Measurements from ENCODE around the gene C10orf90.

The C10orf90 gene

GRCh38 chr10:126501828-126502227 lies 168.7 kb downstream of the C10orf90 start:
- no peaks in the 10 kb centered on the region for H3K36me3 ChIP-seq (replicated peaks)
- no peak for DNase-seq (ENCODE audit: low spot score in 2 of 2)
- no peaks in the 10 kb centered on the region for H3K4me1 ChIP-seq
- H3K4me3 ChIP-seq = no peak overlapping the region
- no peaks in the 10 kb centered on the region for H3K9me3 ChIP-seq
- in situ Hi-C loops (cut with MboI; ENCODE audit: low sequenced_read_pairs) = loop anchor here (10.0 kb wide), 1 partner anchor 517 kb away; no protein-coding TSS in a partner anchor
- H3K27me3 ChIP-seq (ENCODE audit: low read depth) = no peaks in the 10 kb centered on the region

- DNase-seq (ENCODE audit: low spot score in 2 of 2) = no peak
- Histone ChIP-seq H3K9me3 (no peaks in the 10 kb centered on the region), H3K4me3 (no peak overlapping the region), H3K36me3 (replicated peaks) (no peaks in the 10 kb centered on the region), H3K4me1 (no peaks in the 10 kb centered on the region), H3K27me3 (ENCODE audit: low read depth) (no peaks in the 10 kb centered on the region)
- in situ Hi-C loops (cut with MboI; ENCODE audit: low sequenced_read_pairs) = loop anchor here (10.0 kb wide), 1 partner anchor 516 kb away; no protein-coding TSS in a partner anchor
Observed at GRCh38 chr10:126500866-126501265, 169.6 kb downstream of the C10orf90 start.

- Histone ChIP-seq H3K27me3 (ENCODE audit: low read depth) (no peaks in the 10 kb centered on the region), H3K4me1 (no peaks in the 10 kb centered on the region), H3K9me3 (no peaks in the 10 kb centered on the region), H3K36me3 (replicated peaks) (no peaks in the 10 kb centered on the region), H3K4me3 (no peak overlapping the region)
- DNase-seq (ENCODE audit: low spot score in 2 of 2) = no peak
- in situ Hi-C loops (cut with MboI; ENCODE audit: low sequenced_read_pairs) = loop anchor here (10.0 kb wide), 1 partner anchor 515 kb away; no protein-coding TSS in a partner anchor
Observed at GRCh38 chr10:126500185-126500584, 170.3 kb downstream of the C10orf90 start.

GRCh38 chr10:126499744-126500143 lies 170.7 kb downstream of the C10orf90 start:
- in situ Hi-C loops (cut with MboI; ENCODE audit: low sequenced_read_pairs) = loop anchor here (10.0 kb wide), 1 partner anchor 515 kb away; no protein-coding TSS in a partner anchor
- H3K36me3 ChIP-seq (replicated peaks) = no peaks in the 10 kb centered on the region
- no peak for DNase-seq (ENCODE audit: low spot score in 2 of 2)
- no peaks in the 10 kb centered on the region for H3K27me3 ChIP-seq (ENCODE audit: low read depth)
- H3K4me3 ChIP-seq = no peak overlapping the region
- no peaks in the 10 kb centered on the region for H3K9me3 ChIP-seq
- H3K4me1 ChIP-seq = no peaks in the 10 kb centered on the region

- H3K27me3 ChIP-seq (ENCODE audit: low read depth) = no peaks in the 10 kb centered on the region
- DNase-seq (ENCODE audit: low spot score in 2 of 2) = no peak
- in situ Hi-C loops (cut with MboI; ENCODE audit: low sequenced_read_pairs) = no loop called here
- no peaks in the 10 kb centered on the region for H3K4me1 ChIP-seq
- no peaks in the 10 kb centered on the region for H3K9me3 ChIP-seq
- no peaks in the 10 kb centered on the region for H3K36me3 ChIP-seq (replicated peaks)
- no peak overlapping the region for H3K4me3 ChIP-seq
Observed at GRCh38 chr10:126497672-126498071, 172.8 kb downstream of the C10orf90 start.

- Histone ChIP-seq H3K27me3 (ENCODE audit: low read depth) (peaks cover under 1% of the 10 kb centered on the region; the same call in 1 of the 2 replicates), H3K4me3 (no peak overlapping the region), H3K9me3 (no peaks in the 10 kb centered on the region), H3K36me3 (replicated peaks) (no peaks in the 10 kb centered on the region), H3K4me1 (no peaks in the 10 kb centered on the region)
- DNase-seq (ENCODE audit: low spot score in 2 of 2) = no peak
- in situ Hi-C loops (cut with MboI; ENCODE audit: low sequenced_read_pairs) = no loop called here
Observed at GRCh38 chr10:126496771-126497545, 173.5 kb downstream of the C10orf90 start.

- H3K4me3 ChIP-seq = no peak overlapping the region
- in situ Hi-C loops (cut with MboI; ENCODE audit: low sequenced_read_pairs) = no loop called here
- H3K36me3 ChIP-seq (replicated peaks) = no peaks in the 10 kb centered on the region
- H3K9me3 ChIP-seq = no peaks in the 10 kb centered on the region
- no peak for DNase-seq (ENCODE audit: low spot score in 2 of 2)
- no peaks in the 10 kb centered on the region; the same call in 1 of the 2 replicates for H3K4me1 ChIP-seq
- H3K27me3 ChIP-seq (ENCODE audit: low read depth) = peaks cover 18% of the 10 kb centered on the region
Observed at GRCh38 chr10:126491476-126491875, 179.0 kb downstream of the C10orf90 start.

- no peak overlapping the region for H3K4me3 ChIP-seq
- in situ Hi-C loops (cut with MboI; ENCODE audit: low sequenced_read_pairs) = no loop called here
Observed at GRCh38 chr10:126481181-126481580, 189.3 kb downstream of the C10orf90 start.

GRCh38 chr10:126480648-126481047 lies 189.8 kb downstream of the C10orf90 start:
- no peak for DNase-seq (ENCODE audit: low spot score in 2 of 2)
- Histone ChIP-seq H3K9me3 (no peaks in the 10 kb centered on the region), H3K27me3 (ENCODE audit: low read depth) (no peaks in the 10 kb centered on the region), H3K36me3 (replicated peaks) (no peaks in the 10 kb centered on the region), H3K4me1 (no peaks in the 10 kb centered on the region), H3K4me3 (no peak overlapping the region)
- in situ Hi-C loops (cut with MboI; ENCODE audit: low sequenced_read_pairs) = no loop called here

More at GRCh38 chr10:126481181-126481580, 189.3 kb downstream of the C10orf90 start:
- Histone ChIP-seq H3K36me3 (replicated peaks) (no peaks in the 10 kb centered on the region), H3K27me3 (ENCODE audit: low read depth) (no peaks in the 10 kb centered on the region), H3K4me1 (no peaks in the 10 kb centered on the region), H3K9me3 (no peaks in the 10 kb centered on the region)
- no peak for DNase-seq (ENCODE audit: low spot score in 2 of 2)

GRCh38 chr10:126479280-126479895 lies 191.1 kb downstream of the C10orf90 start:
- no peaks in the 10 kb centered on the region for H3K27me3 ChIP-seq (ENCODE audit: low read depth)
- no peak overlapping the region for H3K4me3 ChIP-seq
- H3K36me3 ChIP-seq (replicated peaks) = no peaks in the 10 kb centered on the region
- DNase-seq (ENCODE audit: low spot score in 2 of 2) = no peak
- H3K4me1 ChIP-seq = no peaks in the 10 kb centered on the region
- in situ Hi-C loops (cut with MboI; ENCODE audit: low sequenced_read_pairs) = no loop called here
- no peaks in the 10 kb centered on the region for H3K9me3 ChIP-seq

GRCh38 chr10:126478546-126478945 lies 191.9 kb downstream of the C10orf90 start:
- Histone ChIP-seq H3K36me3 (replicated peaks) (no peaks in the 10 kb centered on the region), H3K27me3 (ENCODE audit: low read depth) (no peaks in the 10 kb centered on the region), H3K9me3 (no peaks in the 10 kb centered on the region), H3K4me3 (no peak overlapping the region), H3K4me1 (no peaks in the 10 kb centered on the region)
- in situ Hi-C loops (cut with MboI; ENCODE audit: low sequenced_read_pairs) = no loop called here
- no peak for DNase-seq (ENCODE audit: low spot score in 2 of 2)

GRCh38 chr10:126476246-126476645 lies 194.2 kb downstream of the C10orf90 start:
- no peak for DNase-seq (ENCODE audit: low spot score in 2 of 2)
- H3K4me3 ChIP-seq = no peak overlapping the region
- in situ Hi-C loops (cut with MboI; ENCODE audit: low sequenced_read_pairs) = no loop called here
- H3K27me3 ChIP-seq (ENCODE audit: low read depth) = no peaks in the 10 kb centered on the region
- H3K36me3 ChIP-seq (replicated peaks) = no peaks in the 10 kb centered on the region
- H3K9me3 ChIP-seq = no peaks in the 10 kb centered on the region
- no peaks in the 10 kb centered on the region for H3K4me1 ChIP-seq

GRCh38 chr10:126475074-126475691 lies 195.3 kb downstream of the C10orf90 start:
- no peaks in the 10 kb centered on the region for H3K27me3 ChIP-seq (ENCODE audit: low read depth)
- in situ Hi-C loops (cut with MboI; ENCODE audit: low sequenced_read_pairs) = no loop called here
- no peaks in the 10 kb centered on the region for H3K36me3 ChIP-seq (replicated peaks)
- H3K9me3 ChIP-seq = no peaks in the 10 kb centered on the region
- H3K4me1 ChIP-seq = no peaks in the 10 kb centered on the region
- no peak overlapping the region for H3K4me3 ChIP-seq
- DNase-seq (ENCODE audit: low spot score in 2 of 2) = no peak

- no peaks in the 10 kb centered on the region for H3K4me1 ChIP-seq
- in situ Hi-C loops (cut with MboI; ENCODE audit: low sequenced_read_pairs) = no loop called here
- no peaks in the 10 kb centered on the region for H3K27me3 ChIP-seq (ENCODE audit: low read depth)
- H3K4me3 ChIP-seq = no peak overlapping the region
- H3K36me3 ChIP-seq (replicated peaks) = no peaks in the 10 kb centered on the region
- no peak for DNase-seq (ENCODE audit: low spot score in 2 of 2)
- no peaks in the 10 kb centered on the region for H3K9me3 ChIP-seq
Observed at GRCh38 chr10:126474031-126474430, 196.5 kb downstream of the C10orf90 start.

All from HAP-1 (cell line).